ENCODE measurements around the gene TSPAN9. TPM values are rescaled to one million over a fixed set of nuclear protein-coding genes. Genes with fewer than 3 reads are reported as not detected.

Gene TSPAN9
- polyA plus RNA-seq, 1 of the 3 experiments (the other 2 are of a cell fraction) = 34.9 TPM

DNA sequence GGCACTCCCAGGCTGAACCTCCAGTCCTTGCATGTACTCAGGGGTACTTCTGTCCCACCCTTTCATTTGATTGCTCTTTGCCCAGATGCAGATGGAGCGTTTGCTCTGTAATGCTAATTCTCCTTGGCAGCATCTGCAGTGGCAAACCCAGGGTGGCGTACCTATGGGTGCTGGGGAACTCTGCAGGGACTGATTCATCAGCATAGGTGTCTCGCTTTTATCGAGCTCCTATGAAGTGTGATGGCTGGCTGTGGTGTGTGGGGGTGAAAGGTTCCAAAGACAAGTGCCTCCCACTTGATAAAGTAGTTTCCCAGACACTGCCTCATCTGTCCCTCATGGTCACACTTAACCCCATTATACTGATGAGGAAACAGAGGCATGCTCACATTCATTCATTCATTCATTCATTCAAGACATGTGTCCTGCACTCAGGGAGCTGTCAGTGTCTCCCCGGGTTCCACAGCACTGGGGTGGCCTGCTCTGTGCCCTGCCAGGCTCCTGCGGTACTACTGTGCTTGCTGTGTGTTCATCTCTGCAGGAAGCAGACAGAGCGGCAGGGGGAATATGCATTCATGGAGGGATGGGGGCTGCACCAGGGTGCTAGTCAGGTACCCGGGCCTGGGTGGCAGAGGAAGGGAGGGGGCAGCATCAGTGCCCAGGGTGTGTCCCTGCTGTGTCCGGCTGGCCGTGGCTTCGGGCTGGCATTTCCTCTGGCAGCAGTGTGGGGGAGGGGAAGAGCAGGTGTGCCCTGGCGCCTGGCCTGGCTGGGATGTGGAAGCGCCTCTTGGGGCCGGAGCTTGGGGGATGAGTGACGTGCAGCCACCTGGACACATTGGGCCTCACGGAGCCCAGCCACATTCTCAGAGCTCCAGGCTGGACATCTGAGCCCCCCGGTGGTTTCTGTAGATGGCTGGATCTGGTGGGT, 110.9 kb downstream of the TSPAN9 start (continued):
- no peak for TF ChIP-seq ELF1 (IDR thresholded peaks at IDR 0.05)
- TF ChIP-seq YY1 (IDR thresholded peaks at IDR 0.05; ENCODE audit: low read depth) = no peak
- no peak for TF ChIP-seq RFX5 (IDR thresholded peaks at IDR 0.05; ENCODE audit: low read length)
- TF ChIP-seq EP300 (IDR thresholded peaks at IDR 0.05; ENCODE audit: borderline replicate concordance in 1 of 2, low read depth in 1 of 2, low read length in 1 of 2) = no peak
- TF ChIP-seq, protein P1, sequence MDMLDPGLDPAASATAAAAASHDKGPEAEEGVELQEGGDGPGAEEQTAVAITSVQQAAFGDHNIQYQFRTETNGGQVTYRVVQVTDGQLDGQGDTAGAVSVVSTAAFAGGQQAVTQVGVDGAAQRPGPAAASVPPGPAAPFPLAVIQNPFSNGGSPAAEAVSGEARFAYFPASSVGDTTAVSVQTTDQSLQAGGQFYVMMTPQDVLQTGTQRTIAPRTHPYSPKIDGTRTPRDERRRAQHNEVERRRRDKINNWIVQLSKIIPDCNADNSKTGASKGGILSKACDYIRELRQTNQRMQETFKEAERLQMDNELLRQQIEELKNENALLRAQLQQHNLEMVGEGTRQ (IDR thresholded peaks at IDR 0.05; ENCODE audit: borderline replicate concordance, low read depth, low read length) = no peak
- TF ChIP-seq TEAD4 (IDR thresholded peaks at IDR 0.05; ENCODE audit: borderline replicate concordance, insufficient read depth) = no peak
- TF ChIP-seq RAD21 (IDR thresholded peaks at IDR 0.05; ENCODE audit: low read length) = no peak
- TF ChIP-seq FOXM1 (IDR thresholded peaks at IDR 0.05; ENCODE audit: low read depth) = no peak
- TF ChIP-seq, protein P2, sequence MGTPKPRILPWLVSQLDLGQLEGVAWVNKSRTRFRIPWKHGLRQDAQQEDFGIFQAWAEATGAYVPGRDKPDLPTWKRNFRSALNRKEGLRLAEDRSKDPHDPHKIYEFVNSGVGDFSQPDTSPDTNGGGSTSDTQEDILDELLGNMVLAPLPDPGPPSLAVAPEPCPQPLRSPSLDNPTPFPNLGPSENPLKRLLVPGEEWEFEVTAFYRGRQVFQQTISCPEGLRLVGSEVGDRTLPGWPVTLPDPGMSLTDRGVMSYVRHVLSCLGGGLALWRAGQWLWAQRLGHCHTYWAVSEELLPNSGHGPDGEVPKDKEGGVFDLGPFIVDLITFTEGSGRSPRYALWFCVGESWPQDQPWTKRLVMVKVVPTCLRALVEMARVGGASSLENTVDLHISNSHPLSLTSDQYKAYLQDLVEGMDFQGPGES (IDR thresholded peaks at IDR 0.05; ENCODE audit: low read depth, low read length) = no peak
- TF ChIP-seq JUND (IDR thresholded peaks at IDR 0.05) = no peak
- no peak for TF ChIP-seq FOSL2 (IDR thresholded peaks at IDR 0.05; ENCODE audit: borderline replicate concordance, low read depth)
- TF ChIP-seq, protein P3, sequence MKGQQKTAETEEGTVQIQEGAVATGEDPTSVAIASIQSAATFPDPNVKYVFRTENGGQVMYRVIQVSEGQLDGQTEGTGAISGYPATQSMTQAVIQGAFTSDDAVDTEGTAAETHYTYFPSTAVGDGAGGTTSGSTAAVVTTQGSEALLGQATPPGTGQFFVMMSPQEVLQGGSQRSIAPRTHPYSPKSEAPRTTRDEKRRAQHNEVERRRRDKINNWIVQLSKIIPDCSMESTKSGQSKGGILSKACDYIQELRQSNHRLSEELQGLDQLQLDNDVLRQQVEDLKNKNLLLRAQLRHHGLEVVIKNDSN (IDR thresholded peaks at IDR 0.05; ENCODE audit: borderline replicate concordance, low read depth) = no peak

DNA sequence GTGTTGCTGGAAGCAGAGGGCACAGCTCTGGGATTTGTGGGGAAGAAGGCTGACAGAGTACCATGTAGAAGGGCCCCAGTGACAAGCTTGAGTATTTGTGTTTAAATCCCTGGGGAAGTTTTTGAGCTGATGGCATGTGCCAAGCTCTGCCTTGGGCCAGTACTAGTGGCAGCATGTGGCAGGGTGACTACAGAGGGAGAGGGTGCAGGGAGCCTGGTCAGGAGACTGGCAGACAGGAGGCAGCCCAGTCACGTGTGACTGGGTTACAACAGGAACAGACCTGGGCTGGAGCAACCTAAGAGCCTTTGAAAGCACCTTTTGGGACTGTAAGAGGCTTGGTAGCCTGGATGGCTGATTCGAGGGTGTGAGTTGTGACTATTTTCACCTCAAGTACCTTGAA, 112.1 kb downstream of the TSPAN9 start:
- no peak overlapping the region for H2AFZ ChIP-seq (ENCODE audit: low read depth)
- POLR2A ChIA-PET = no interaction called here
- H3K9me3 ChIP-seq = no peaks in the 10 kb centered on the region
- H3K79me2 ChIP-seq (ENCODE audit: insufficient read depth) = 0 out of 2 replicates have a peak, but pooled peaks cover 4% of the 10 kb centered on the region
- H3K4me3 ChIP-seq (ENCODE audit: low read depth in 2 of 2, low read length in 1 of 2) = no peak overlapping the region
- no peaks in the 10 kb centered on the region for H3F3A ChIP-seq (replicated peaks; ENCODE audit: insufficient read depth)
- TF ChIP-seq RFX5 (IDR thresholded peaks at IDR 0.05; ENCODE audit: low read length) (no peak), YY1 (IDR thresholded peaks at IDR 0.05; ENCODE audit: low read depth) (no peak), TCF12 (IDR thresholded peaks at IDR 0.05) (no peak), FOXM1 (IDR thresholded peaks at IDR 0.05; ENCODE audit: low read depth) (no peak), NFIC (IDR thresholded peaks at IDR 0.05; ENCODE audit: borderline replicate concordance) (no peak), RXRA (IDR thresholded peaks at IDR 0.05; ENCODE audit: borderline replicate concordance, low read depth) (no peak), EZH2phosphoT487 (IDR thresholded peaks at IDR 0.05; ENCODE audit: borderline replicate concordance, low read depth) (no peak), EP300 (IDR thresholded peaks at IDR 0.05; ENCODE audit: borderline replicate concordance in 1 of 2, low read depth in 1 of 2, low read length in 1 of 2) (no peak)
- TF ChIP-seq, protein P4, sequence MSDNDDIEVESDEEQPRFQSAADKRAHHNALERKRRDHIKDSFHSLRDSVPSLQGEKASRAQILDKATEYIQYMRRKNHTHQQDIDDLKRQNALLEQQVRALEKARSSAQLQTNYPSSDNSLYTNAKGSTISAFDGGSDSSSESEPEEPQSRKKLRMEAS (IDR thresholded peaks at IDR 0.05; ENCODE audit: low read depth) = no peak
- H3K4me1 ChIP-seq (ENCODE audit: control insufficient read depth in 1 of 2, insufficient read depth in 2 of 2, low read depth in 1 of 2, low read length in 1 of 2) = peaks cover 15 to 21% of the 10 kb centered on the region in 2 experiments; a peak in 3 of 4 replicates
- no peak for DNase-seq
- no peak overlapping the region for H3K27ac ChIP-seq (ENCODE audit: low read depth in 2 of 2, low read length in 1 of 2)
- no peaks in the 10 kb centered on the region for H3K27me3 ChIP-seq (ENCODE audit: insufficient read depth)
- CTCF ChIA-PET = interaction anchor here (1.5 to 3.6 kb wide), 2 partner anchors 13 to 86 kb away, joined by 6 to 19 read pairs; no protein-coding TSS in a partner anchor
- no peak overlapping the region for H3K9ac ChIP-seq
- 36% methylated on average over 2 of the region's 2 CpGs for WGBS (ENCODE audit: low lambda C conversion rate)
- H3K4me2 ChIP-seq = no peak overlapping the region
- H3K9me2 ChIP-seq = no peaks in the 10 kb centered on the region
- no peaks in the 10 kb centered on the region for H3K36me3 ChIP-seq (replicated peaks in 1 of 2; ENCODE audit: control insufficient read depth in 1 of 2, insufficient read depth in 2 of 2, low read length in 1 of 2)
- H4K20me1 ChIP-seq (ENCODE audit: insufficient read depth) = peaks cover 40% of the 10 kb centered on the region; the same call in 1 of the 2 replicates

Data from SK-N-SH (cell line).